HL-60/S4 (cell line): ENCODE measurements around the gene PF4V1.

ENCODE experiments used
- in situ Hi-C: fragments of 300-500 bp; cut with MboI; formaldehyde crosslinking; loops from 2 replicates; pipeline ENCODE4 v1.14.3; 2022; ENCODE audit warnings: low sequenced_read_pairs

PF4V1 gene, protein sequence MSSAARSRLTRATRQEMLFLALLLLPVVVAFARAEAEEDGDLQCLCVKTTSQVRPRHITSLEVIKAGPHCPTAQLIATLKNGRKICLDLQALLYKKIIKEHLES

GRCh38 chr4:73853246-73853704 is at the start of gene PF4V1:
Gene PF4V1, plus strand, starts transcription at chr4:73853296. Its CDS starts 67 bp downstream, at chr4:73853363.
- in situ Hi-C loops = no loop called here

DNA sequence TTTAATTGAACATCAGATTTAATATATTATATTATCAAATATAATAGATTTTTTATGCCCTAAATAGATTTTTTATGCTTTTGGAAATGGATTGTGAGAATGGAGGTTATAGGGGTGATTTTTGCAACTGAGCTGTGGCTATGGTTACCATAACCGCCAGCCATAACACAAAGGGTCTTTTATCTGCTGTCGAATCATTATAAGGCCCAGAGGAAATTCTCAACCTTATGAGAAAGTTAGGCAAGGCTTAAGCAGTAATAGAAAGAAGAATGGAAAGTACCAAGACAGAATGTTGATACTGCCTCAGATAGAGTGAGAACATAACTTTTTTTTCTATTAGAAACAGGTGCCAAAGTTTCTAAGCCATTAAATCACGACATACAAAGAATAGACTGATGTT is 42.9 kb upstream of the PF4V1 start:
- in situ Hi-C loops = no loop called here

- in situ Hi-C loops = no loop called here
Measured at GRCh38 chr4:73811841-73812240, 41.3 kb upstream of the PF4V1 start.

DNA sequence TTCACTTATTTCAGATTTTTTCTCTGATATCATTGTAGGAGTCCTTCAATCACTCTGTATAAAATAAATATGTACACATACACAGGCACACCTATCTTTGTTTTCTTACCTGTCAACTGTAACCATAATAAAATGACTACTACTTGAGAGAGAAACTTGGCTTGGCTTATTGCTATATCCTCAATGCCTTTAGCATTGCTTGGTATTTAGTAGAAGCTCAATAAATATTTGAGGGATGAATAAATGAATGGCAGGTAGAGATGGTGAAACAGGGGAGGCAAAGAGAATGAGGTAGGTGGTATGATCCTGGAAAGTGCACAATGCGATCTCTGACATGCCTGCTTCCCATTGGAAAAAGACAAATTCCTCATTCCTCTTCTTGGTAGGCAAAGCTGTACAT is 38.4 kb upstream of the PF4V1 start:
- in situ Hi-C loops = no loop called here

- in situ Hi-C loops = no loop called here
Measured at GRCh38 chr4:73815145-73815544, 38.0 kb upstream of the PF4V1 start.

GRCh38 chr4:73816814-73817213 is 36.3 kb upstream of the PF4V1 start:
- in situ Hi-C loops = no loop called here

DNA sequence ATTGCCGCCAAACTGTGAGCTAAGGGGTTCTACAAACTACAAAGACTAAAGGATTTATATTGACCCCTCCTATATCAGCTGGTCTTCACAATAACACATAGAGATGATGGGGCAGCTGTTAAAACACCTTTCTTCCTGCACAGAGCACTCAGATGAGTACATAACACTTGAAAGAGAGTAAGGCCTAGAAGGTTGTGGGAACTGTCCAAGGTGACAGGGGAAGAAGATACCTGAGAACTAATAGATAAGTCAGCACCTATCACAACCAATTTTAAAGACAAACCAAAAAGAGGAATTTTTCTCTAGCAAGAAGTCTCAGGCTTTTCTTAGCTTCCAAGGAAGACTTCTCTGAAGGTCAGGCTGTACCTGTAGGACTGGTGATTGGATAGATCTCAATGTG is 35.8 kb upstream of the PF4V1 start:
- in situ Hi-C loops = no loop called here

DNA sequence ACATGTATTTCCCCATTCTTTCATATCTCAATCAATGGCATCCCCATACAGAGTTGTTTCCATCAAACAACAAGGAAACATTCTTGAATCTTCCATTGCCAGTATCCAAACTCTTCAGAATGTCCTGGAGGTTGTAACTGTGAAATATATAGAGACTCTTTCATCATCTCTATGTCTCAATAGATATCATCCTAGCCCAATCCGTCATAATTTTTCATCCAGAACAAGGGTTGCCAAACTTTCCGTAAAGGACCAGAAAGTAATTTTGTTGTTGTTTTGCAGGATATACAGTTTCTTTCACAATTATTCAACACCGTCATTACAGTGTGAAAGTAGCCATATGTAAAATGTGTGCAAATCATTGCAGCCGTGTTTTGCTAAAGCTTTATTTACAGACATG is 31.8 kb upstream of the PF4V1 start:
- in situ Hi-C loops = no loop called here

DNA sequence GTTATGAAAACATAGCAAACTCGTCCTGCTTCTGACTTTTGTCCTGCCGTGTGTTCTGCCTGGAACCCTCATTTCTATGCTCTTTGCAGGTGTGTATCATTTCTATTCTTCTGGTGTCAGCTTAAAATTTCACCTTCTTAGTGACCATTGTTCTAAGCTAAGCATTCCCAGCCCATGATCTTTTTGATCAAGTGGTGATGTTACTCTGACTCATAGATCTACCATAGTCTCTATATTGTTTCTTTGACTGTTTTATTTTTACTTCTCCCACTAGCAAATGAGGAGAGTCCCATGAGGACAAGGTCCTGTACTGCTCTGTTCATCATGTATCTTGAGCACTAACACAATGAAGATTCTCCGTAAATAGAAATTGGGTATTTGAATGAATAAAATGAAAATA is 30.7 kb upstream of the PF4V1 start:
- in situ Hi-C loops = no loop called here

DNA sequence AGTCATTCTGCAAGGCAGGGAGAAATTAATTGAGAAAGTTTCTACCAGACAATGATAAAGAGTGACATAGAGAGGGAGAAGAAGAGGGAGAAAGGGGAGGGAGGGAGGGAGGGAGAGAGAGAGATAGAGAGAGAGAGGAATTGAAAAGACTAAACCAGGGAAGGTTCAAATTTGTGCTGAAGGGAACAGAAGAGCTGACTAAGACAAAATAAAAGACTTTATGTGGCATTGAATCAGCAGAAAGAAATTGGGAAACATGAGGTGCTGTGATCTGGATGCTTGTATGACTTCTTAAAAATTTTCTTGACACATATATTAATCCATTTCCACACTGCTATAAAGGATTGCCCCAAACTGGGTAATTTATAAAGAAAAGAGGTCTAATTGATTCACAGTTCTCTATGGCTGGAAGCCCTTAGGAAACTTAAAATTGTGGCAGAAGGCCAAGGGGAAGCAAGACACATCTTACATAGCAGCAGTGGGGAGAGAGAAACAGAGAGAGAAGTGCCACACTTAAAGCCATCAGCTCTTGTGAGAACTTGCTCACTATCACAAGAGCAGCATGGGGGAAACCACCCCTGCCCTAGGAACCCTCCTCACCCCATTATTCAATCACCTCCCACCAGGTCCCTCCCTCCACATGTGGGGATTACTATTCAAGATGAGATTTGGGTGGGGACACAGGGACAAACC is 30.1 kb upstream of the PF4V1 start:
- in situ Hi-C loops = no loop called here

DNA sequence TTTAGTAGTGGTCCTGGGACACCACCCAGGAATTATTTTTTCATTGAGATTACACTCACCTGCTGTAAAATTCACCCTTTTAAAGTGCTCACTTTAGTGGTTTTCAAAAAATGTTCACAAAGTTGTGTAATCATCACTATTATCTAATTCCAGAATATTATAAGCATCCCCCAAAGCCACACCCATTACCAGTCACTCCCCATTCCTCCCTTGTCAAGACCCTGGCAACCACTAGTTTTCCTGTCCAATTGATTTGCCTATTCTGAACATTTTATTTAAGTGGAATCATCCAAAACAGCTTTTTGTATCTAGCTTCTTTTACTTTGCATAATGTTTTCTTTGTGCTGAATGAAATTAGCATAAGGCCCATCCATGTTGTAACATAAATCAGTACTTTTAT is 29.3 kb upstream of the PF4V1 start:
- in situ Hi-C loops = no loop called here

DNA sequence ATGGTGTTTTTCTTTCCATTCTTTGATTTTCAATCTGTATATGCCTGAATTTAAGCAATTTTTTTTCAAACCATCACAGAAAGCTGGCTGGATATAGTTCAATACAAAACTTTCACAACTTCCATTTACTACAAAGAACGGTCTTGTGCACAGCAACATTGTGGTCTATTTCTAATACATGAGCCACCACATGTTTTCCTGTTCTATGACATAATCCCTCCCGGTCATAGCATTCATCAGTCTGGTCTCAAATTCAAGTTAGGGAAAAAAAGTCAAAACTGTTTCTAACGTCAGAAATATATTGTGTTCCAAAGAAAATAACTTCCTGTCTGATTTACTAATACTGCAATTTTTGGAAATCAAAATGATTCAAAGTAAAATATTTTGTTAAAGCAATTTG is 24.1 kb upstream of the PF4V1 start:
- in situ Hi-C loops = no loop called here

GRCh38 chr4:73831569-73831968 is 21.5 kb upstream of the PF4V1 start:
- in situ Hi-C loops = no loop called here

DNA sequence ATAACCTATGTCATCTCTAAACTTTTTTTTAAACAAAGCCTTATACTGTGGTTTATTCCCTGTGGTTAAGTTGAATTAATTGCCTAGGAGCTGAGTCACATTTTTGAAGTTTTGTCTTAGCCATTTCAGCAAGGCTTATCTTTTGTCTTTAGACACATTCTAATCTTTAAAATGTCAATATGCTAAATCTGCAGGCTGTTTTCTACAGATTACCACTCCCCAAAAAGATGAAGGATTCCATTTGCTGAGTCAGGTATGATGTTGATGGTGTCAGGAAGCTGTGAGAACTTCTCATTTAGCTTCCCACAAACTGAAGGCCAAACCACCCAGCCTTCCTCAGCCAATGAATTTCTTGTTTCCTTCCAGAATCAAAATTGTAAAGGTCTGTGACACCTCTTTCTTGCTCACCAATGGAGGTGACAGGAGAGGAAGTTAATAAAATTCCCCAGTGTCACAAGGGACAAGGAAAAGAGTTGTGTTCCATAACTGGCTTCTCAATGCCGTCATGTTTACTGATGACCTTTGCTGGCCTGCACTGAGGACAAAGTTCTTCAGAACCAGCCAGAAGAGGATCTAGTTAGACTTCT is 20.4 kb upstream of the PF4V1 start:
- in situ Hi-C loops = no loop called here

- in situ Hi-C loops = no loop called here
Measured at GRCh38 chr4:73836373-73837279, 16.5 kb upstream of the PF4V1 start, which contains the start of gene CXCL6. Gene CXCL6, plus strand, starts transcription at chr4:73836678. Its CDS starts 73 bp downstream, at chr4:73836751.

- in situ Hi-C loops = no loop called here
Measured at GRCh38 chr4:73839071-73839470, 14.0 kb upstream of the PF4V1 start.

DNA sequence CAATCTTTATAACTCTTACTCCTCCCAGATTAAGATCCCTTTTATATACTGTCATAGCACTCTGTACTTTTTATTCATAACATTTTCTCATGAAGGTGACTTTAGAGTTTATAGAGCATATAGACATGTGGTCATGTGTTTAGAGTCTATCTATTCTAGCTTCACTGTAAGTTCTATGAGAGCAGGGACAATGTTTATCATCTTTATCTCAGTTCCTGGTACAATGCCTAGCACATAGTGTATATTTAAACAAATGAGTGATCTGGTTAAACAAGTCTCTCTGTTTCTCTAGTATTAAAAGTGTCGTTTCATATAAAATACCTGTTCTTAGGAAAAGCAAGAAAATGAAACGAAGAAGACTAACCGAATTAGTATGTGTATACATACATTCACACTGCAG is 13.4 kb upstream of the PF4V1 start:
- in situ Hi-C loops = no loop called here

DNA sequence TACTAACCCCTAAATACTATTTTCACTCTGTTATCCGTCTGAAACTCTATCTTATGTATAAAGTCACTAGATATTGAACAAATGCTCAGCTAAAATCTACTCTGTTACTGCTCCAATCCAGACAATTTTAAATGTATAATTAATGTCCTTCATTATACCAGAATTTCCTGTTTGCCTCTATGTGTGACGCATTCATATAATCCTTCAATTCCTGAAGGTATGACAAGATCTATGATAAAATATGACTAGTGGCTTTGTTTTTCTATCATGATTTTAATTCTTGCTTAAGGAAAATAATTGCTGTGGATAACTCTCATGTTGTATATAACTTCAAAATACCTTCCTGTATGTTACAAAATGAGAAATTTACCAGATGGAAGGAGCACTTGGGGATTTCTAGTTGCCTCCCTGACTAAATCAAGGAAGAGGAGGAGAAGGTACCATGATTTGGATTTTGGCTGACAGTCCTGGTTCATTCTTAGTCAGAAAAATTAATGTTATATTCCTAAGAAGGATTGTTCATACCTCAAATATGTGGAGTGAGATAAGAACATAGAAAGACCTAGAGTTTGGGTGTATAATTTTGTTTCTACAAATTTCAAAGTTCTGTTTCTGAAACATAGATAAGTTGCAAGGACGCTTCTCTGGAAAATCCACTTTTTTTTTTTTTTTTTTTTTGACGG is 11.7 kb upstream of the PF4V1 start:
- in situ Hi-C loops = no loop called here

GRCh38 chr4:73842696-73843095 is 10.4 kb upstream of the PF4V1 start:
- in situ Hi-C loops = no loop called here

GRCh38 chr4:73843369-73843768 is 9.7 kb upstream of the PF4V1 start:
- in situ Hi-C loops = no loop called here

GRCh38 chr4:73844345-73844744 is 8.8 kb upstream of the PF4V1 start:
- in situ Hi-C loops = no loop called here
